ENCODE results near the gene GUCY2F.

GRCh38 chrX:109389917-109390316 is 92.0 kb downstream of the GUCY2F start:
- TF ChIP-seq CTCF (IDR thresholded peaks at IDR 0.05; ENCODE audit: low read depth, low read length) (no peak), EZH2phosphoT487 (IDR thresholded peaks at IDR 0.05; ENCODE audit: low read depth) (no peak)

Data from OCI-LY3 (cell line).